Esophagus muscularis mucosa (tissue), 4 donors: Measurements from ENCODE around the gene SH3BP2. TPM values are rescaled to one million over a fixed set of nuclear protein-coding genes. Genes with fewer than 3 reads are reported as not detected.
"Not testable (repeated sequence)": the region's sequence is repeated elsewhere in the genome, so short reads cannot be mapped to it uniquely, and the experiment has no call there.

Experiments
- DNase-seq: peaks from one replicate; pipeline ENCODE4 v3.0.0-alpha.2; 2017; ENCODE audit errors: extremely low spot score
- H3K27ac ChIP-seq, 4 donors: fragments of 200-600 bp; sonication (generic); replicated peaks in 1 of 4; 1 replicate in 3 of 4; 2 replicates in 1 of 4; pipeline ENCODE4 v1.5.1; 2016 to 2019; ENCODE audit warnings: mild to moderate bottlenecking in 1 of 4
- H3K27me3 ChIP-seq, 4 donors: fragments of 200-600 bp; sonication (generic); one replicate each; pipeline versions ENCODE4 v1.5.1 to v1.6.0; 2016 to 2019
- H3K36me3 ChIP-seq, 4 donors: fragments of 200-600 bp; sonication (generic); one replicate each; pipeline ENCODE4 v1.5.1; 2016 to 2019
- H3K4me1 ChIP-seq, 4 donors: fragments of 200-600 bp; sonication (generic); one replicate each; pipeline ENCODE4 v1.5.1; 2016 to 2019
- H3K4me3 ChIP-seq, 4 donors: fragments of 200-600 bp; sonication (generic); 1 replicate in 2 of 4; 2 replicates in 2 of 4; pipeline ENCODE4 v1.5.1; 2016 to 2019; ENCODE audit warnings: mild to moderate bottlenecking in 4 of 4, moderate library complexity in 1 of 4
- H3K9me3 ChIP-seq, 4 donors: fragments of 200-600 bp; sonication (generic); 1 replicate in 3 of 4; 2 replicates in 1 of 4; pipeline ENCODE4 v1.5.1; 2016 to 2019
- CTCF ChIP-seq, 3 experiments: fragments of 200-600 bp in 2 of 3; fragments of 450-650 bp in 1 of 3; sonication (generic) in 2 of 3; IDR thresholded peaks; one replicate each; pipeline ENCODE4 v1.5.1; 2017 to 2019; ENCODE audit warnings: antibody characterized with exemption in 3 of 3, mild to moderate bottlenecking in 2 of 3, moderate library complexity in 1 of 3
- EP300 ChIP-seq: sonication (generic); formaldehyde crosslinking; IDR thresholded peaks from one replicate; pipeline ENCODE4 v1.6.1; 2017; ENCODE audit warnings: antibody characterized with exemption
- POLR2A ChIP-seq: fragments of 450-650 bp; IDR thresholded peaks from one replicate; pipeline ENCODE4 v1.6.1; 2017; ENCODE audit warnings: antibody characterized with exemption, moderate library complexity, mild to moderate bottlenecking, low read depth
- POLR2AphosphoS5 ChIP-seq, 2 donors: sonication (generic); formaldehyde crosslinking; IDR thresholded peaks; one replicate each; pipeline ENCODE4 v1.6.1; 2017; ENCODE audit warnings: antibody characterized with exemption in 2 of 2
- WGBS: methylation state at CpG from one replicate; pipeline ENCODE4 v1.1.5; 2018; 5-methylcytosine and 5-hydroxymethylcytosine counted together
- intact Hi-C: fragments of 100-400 bp; cut with DNase I; formaldehyde crosslinking; loops from one replicate; pipeline ENCODE4 v1.15.1; 2023
- total RNA-seq, 4 donors: library from RNA; depleted of rRNA; stranded (reverse); fragments of >200 nt; gene quantifications; one replicate each; pipeline versions ENCODE4 v1.1.0 to v1.2.1, GENCODE V29; 2016

The SH3BP2 gene
- total RNA-seq, 4 donors from 2014 or later = 25.2 to 34.5 (median 31.5) TPM

GRCh38 chr4:2757426-2757825, 35.5 kb upstream of the SH3BP2 start:
- H3K27ac ChIP-seq = no peak overlapping the region
- no peaks in the 10 kb centered on the region for H3K9me3 ChIP-seq
- peaks cover 0 to 11% (median 4%) of the 10 kb centered on the region in 4 donors for H3K36me3 ChIP-seq
- 85% methylated on average over 3 of the region's 3 CpGs for WGBS
- H3K27me3 ChIP-seq = peaks cover 0 to 3% (median 0%) of the 10 kb centered on the region in 4 donors
- peaks cover 19 to 31% (median 27%) of the 10 kb centered on the region in 4 donors for H3K4me1 ChIP-seq
- DNase-seq = no peak
- no peak overlapping the region for H3K4me3 ChIP-seq
- TF ChIP-seq CTCF (IDR thresholded peaks at IDR 0.05) = no peak
- TF ChIP-seq EP300 = no peak
- no peak for TF ChIP-seq POLR2A
- TF ChIP-seq POLR2AphosphoS5 (IDR thresholded peaks at IDR 0.05) = no peak
- intact Hi-C loops = no loop called here

- Histone ChIP-seq H3K4me3 (no peak overlapping the region), H3K4me1 (peaks cover 7 to 25% (median 20%) of the 10 kb centered on the region in 4 donors), H3K27me3 (no peaks in the 10 kb centered on the region), H3K27ac (no peak overlapping the region), H3K36me3 (no peaks in the 10 kb centered on the region), H3K9me3 (no peaks in the 10 kb centered on the region)
- DNase-seq = no peak
- intact Hi-C loops = loop anchor here (10.0 kb wide), 3 partner anchors 174 to 274 kb away; partner anchors contain the start of genes GRK4 and NOP14
- WGBS = 88% methylated on average over 12 of the region's 14 CpGs
- TF ChIP-seq POLR2A (no peak), CTCF (IDR thresholded peaks at IDR 0.05) (peak in 1 of 3 experiments; percentile 4)
Observed at GRCh38 chr4:2761035-2761923, 31.6 kb upstream of the SH3BP2 start.

- no peak overlapping the region for H3K4me3 ChIP-seq
- H3K9me3 ChIP-seq = no peaks in the 10 kb centered on the region
- no peaks in the 10 kb centered on the region for H3K27me3 ChIP-seq
- TF ChIP-seq EP300 (no peak), POLR2A (no peak), CTCF (IDR thresholded peaks at IDR 0.05) (no peak), POLR2AphosphoS5 (IDR thresholded peaks at IDR 0.05) (no peak)
- no peak overlapping the region for H3K27ac ChIP-seq
- H3K4me1 ChIP-seq = peaks cover 3 to 18% (median 14%) of the 10 kb centered on the region in 4 donors
- H3K36me3 ChIP-seq = no peaks in the 10 kb centered on the region
- DNase-seq = no peak
- WGBS = 77% methylated on average over 5 of the region's 5 CpGs
- intact Hi-C loops = loop anchor here (10.0 kb wide), 3 partner anchors 173 to 273 kb away; partner anchors contain the start of genes GRK4 and NOP14
Observed at GRCh38 chr4:2762048-2762447, 30.8 kb upstream of the SH3BP2 start.

GRCh38 chr4:2762486-2763370, 30.2 kb upstream of the SH3BP2 start:
- WGBS = 96% methylated on average over 28 of the region's 42 CpGs
- not testable (repeated sequence) for H3K9me3 ChIP-seq, H3K27ac ChIP-seq, H3K4me3 ChIP-seq, H3K36me3 ChIP-seq, DNase-seq, H3K27me3 ChIP-seq
- peaks cover 5 to 15% (median 14%) of the 10 kb centered on the region in 4 donors for H3K4me1 ChIP-seq
- intact Hi-C loops = loop anchor here (10.0 kb wide), 3 partner anchors 172 to 272 kb away; partner anchors contain the start of genes GRK4 and NOP14
